ENCODE measurements around the gene COL23A1.

The COL23A1 gene

DNA sequence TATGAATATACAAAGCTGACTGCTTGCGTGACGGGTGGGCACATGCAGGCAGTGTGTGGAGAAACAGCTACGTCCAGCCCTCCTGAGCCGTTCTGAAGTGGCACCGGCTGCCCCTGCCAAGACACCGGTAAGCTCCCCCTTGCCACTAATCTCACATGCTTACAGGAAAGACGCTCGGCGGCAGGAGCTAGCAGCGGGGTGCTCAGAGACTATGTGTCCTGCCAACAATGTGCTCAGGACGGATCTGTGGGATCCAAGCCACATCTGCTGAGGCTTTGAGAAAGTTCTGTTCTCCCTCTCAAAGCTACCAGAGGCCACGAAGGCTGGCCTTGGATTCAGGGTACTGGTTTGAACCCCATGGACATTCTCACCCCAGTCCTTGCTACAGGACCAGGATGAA, 200.4 kb downstream of the COL23A1 start:
- no peak overlapping the region for H3K4me3 ChIP-seq (replicated peaks; ENCODE audit: low read depth, low read length)
- no peak for DNase-seq (ENCODE audit: extremely low read depth, low read depth)
- TF ChIP-seq, protein P1, sequence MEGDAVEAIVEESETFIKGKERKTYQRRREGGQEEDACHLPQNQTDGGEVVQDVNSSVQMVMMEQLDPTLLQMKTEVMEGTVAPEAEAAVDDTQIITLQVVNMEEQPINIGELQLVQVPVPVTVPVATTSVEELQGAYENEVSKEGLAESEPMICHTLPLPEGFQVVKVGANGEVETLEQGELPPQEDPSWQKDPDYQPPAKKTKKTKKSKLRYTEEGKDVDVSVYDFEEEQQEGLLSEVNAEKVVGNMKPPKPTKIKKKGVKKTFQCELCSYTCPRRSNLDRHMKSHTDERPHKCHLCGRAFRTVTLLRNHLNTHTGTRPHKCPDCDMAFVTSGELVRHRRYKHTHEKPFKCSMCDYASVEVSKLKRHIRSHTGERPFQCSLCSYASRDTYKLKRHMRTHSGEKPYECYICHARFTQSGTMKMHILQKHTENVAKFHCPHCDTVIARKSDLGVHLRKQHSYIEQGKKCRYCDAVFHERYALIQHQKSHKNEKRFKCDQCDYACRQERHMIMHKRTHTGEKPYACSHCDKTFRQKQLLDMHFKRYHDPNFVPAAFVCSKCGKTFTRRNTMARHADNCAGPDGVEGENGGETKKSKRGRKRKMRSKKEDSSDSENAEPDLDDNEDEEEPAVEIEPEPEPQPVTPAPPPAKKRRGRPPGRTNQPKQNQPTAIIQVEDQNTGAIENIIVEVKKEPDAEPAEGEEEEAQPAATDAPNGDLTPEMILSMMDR (IDR thresholded peaks at IDR 0.05; ENCODE audit: low read depth, low read length, missing control alignments) = no peak

DNA sequence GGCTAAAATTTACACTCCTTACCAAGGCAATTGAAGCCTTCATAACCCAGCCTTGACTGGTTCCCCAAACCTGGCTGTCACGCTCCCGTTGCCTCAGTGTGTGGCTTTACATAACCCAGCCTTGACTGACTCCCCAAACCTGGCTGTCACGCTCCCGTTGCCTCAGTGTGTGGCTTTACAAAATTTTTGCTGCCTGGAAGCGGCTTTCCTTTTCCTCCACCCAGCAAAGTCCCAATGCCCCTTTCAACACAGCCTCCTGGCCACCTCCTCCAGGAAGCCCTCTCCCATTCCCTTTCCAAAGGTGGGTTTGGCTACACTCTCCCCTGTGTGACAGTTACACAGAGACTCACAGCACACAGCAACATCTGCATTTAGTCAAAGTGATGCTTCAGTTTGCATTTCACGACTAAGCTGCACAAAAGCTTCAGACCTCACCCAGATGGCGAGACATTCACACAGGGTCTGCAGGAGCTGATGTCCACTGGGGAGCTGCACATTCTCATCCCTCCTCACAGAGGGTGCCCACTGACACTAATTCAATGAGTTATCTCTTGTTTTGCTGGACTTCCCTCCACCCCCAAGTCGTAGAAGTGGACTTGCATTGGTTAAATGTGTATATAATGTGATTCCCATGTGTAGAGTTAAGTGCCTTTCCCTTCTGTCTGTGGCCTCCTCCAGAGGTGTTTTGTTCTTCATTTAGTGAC, 201.0 kb downstream of the COL23A1 start:
- no peak for DNase-seq (ENCODE audit: extremely low read depth, low read depth)
- no peak overlapping the region for H3K4me3 ChIP-seq (replicated peaks; ENCODE audit: low read depth, low read length)
- TF ChIP-seq, protein P1 (IDR thresholded peaks at IDR 0.05; ENCODE audit: low read depth, low read length, missing control alignments) = no peak

DNA sequence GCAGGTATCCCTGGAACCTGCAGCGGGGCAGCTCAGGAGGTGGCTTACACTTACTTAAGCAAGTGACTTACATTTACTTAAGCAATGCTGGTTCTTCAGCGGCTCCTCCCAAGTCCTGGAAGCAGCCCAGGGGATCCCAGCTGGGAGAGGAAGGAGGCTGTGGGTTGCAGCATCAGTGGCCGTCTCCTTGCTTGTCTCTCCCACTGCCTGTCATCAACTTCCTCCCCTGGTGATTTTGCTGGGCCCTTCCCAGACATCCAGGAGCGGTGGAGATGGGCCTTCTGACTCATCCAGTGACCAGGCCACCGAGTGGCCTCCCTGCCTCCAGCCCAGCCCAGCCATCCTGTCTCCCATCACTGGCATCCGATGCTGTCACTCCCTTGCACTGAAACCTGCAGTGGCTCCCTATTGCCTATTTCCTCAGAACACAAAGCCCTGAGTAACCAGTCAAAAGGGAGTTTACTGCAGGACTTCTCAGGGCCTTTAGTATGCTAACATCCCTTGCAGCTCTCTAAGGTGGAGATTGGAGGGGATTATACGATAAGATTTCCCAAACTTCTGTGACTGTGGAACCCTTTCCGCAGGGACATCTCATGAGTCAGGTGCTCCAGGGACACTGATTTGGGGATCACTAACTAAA, 201.7 kb downstream of the COL23A1 start:
- TF ChIP-seq, protein P1 (IDR thresholded peaks at IDR 0.05; ENCODE audit: low read depth, low read length, missing control alignments) = no peak

DNA sequence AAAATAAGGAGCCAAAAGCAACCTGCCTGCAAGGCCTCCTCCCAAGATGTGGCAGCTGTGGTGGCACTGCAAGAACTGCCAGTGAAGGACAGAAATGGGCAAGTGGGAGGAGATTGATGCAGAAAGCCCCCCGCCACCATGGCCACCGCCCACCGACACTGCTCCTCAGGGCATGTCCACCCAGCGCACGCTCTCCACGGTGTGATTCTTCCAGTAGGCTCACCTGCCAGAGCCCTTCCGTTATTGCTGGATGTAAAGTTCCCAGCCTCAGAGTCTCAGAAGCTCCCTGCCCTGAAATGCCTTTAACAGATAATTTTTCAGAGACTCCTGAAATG, 202.4 kb downstream of the COL23A1 start:
- no peak for DNase-seq (ENCODE audit: extremely low read depth, low read depth)
- TF ChIP-seq, protein P1 (IDR thresholded peaks at IDR 0.05; ENCODE audit: low read depth, low read length, missing control alignments) = no peak
- H3K4me3 ChIP-seq (replicated peaks; ENCODE audit: low read depth, low read length) = no peak overlapping the region

More for the DNA sequence above, 201.7 kb downstream of the COL23A1 start:
- H3K4me3 ChIP-seq (replicated peaks; ENCODE audit: low read depth, low read length) = no peak overlapping the region
- DNase-seq (ENCODE audit: extremely low read depth, low read depth) = no peak

DNA sequence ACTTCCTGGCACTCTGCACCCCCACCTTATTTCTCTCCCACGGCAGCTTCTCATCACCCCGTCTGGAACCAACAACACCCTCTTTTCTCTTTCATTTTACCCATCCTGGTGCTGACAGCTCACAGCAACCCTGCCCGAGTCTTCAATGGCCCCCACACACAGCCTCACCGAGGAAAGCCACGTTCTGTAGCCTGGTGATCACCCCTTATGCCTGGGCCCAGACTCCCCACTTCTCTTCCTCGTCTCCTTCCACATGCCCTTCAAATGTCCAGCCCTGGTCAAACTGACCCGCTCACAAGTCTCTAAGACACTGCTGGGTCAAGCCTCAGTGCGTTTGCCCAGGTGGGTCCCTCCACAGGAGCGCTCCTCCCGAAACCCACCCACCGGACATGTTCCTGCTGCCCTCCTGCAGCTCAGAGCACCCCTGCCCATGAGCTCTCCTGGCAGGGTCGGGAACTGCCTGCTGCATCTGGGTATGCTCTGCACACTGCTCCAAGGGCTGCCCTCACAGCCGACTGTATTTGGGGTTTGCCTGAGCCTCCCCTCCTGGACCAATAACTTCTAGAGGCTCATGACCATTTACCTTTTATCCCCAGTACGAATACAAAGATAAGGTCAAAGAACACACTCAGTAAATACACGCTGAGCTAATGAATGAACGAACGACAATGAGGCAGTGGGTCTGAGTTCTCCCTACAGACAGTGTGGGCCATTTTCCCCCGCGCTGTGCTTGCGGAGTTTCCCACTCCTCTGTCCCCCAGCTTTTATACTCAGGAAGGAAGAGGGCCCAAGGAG, 202.9 kb downstream of the COL23A1 start:
- TF ChIP-seq, protein P1 (IDR thresholded peaks at IDR 0.05; ENCODE audit: low read depth, low read length, missing control alignments) = no peak
- no peak for DNase-seq (ENCODE audit: extremely low read depth, low read depth)
- no peak overlapping the region for H3K4me3 ChIP-seq (replicated peaks; ENCODE audit: low read depth, low read length)

DNA sequence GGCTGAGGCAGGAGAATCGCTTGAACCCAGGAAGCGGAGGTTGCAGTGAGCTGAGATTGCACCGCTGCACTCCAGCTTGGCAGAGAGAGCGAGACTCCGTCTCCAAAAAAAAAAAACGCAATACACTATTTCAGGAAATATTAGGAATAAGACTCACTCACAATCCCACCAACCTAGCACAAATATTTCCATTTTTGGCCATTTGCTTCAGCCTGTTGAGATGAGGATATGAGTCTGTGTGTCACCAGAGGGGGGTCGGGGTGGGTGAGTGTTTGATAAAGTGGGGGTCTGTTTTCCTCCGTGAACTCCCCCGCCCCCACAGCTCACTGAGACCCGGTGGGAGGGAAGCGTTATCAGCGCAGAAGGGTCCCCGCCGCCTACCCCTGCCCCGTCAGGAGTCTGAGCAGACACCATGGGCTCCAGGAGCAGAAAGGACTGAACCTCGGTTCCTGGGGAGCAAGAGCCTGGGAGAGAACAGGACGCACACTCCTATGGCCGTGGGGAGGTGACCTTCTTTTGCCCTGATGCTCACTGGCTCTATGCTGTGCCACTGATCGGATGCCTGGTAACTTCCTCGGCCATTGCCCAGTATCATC, 203.8 kb downstream of the COL23A1 start:
- no peak for DNase-seq (ENCODE audit: extremely low read depth, low read depth)
- TF ChIP-seq, protein P1 (IDR thresholded peaks at IDR 0.05; ENCODE audit: low read depth, low read length, missing control alignments) = no peak
- no peak overlapping the region for H3K4me3 ChIP-seq (replicated peaks; ENCODE audit: low read depth, low read length)
